Suppressor macrophage (primary cell): Measurements from ENCODE around the gene GNAI2.
A peak's percentile ranks its signal among the peaks of the same experiment; 100 is the strongest.
"Not testable (repeated sequence)": the region's sequence is repeated elsewhere in the genome, so short reads cannot be mapped to it uniquely, and the experiment has no call there.

Experiments used
- DNase-seq, 4 experiments: peaks; one replicate each; pipeline ENCODE4 v3.0.0-alpha.2; 2020 to 2022

The GNAI2 gene

DNA sequence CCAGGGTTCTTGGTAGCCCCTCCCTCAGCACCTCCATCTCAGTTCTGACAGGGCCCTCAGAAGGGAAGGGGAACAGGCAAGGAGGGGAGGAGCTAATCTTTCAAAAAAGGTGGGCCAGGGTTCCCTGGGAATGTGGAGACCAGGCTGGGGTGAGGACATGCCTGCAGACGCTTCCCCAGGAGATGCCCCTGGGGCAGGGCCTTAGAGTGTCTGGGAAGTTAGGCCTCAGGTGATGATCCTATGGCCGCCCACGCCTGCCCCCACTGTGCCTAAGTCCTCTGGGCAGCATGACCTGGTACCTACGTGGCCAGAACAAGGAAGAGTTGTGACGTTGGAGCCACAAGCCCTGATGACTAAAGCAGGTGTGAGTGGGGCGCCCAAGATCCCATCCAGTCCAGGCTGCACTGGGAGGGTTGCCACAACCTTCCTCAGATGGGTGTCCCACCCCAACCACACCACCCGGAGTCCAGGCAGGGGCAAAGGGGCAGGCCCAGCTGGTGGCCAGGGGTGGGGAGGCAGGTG is 29.0 kb downstream of the GNAI2 start:
- DNase-seq = no peak

DNA sequence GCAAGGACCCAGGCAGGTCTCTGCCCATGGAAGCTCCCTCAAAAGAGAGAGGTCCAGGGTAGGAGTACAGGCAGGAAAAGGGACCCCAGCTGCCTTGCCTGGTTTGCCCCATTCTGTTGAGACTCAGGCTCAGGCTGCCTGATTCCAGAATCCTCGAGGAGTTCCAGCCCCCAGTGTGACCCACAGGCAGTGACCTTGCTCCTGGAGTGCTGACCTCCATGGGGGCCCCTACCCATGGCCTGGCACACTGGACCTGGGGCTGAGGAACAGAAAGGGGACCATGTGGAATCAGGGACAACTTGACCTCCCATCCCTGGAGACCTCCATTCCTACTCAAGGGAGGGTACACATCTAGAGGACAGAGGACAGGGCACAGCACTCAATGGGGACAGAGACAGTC is 29.6 kb downstream of the GNAI2 start:
- no peak for DNase-seq

DNA sequence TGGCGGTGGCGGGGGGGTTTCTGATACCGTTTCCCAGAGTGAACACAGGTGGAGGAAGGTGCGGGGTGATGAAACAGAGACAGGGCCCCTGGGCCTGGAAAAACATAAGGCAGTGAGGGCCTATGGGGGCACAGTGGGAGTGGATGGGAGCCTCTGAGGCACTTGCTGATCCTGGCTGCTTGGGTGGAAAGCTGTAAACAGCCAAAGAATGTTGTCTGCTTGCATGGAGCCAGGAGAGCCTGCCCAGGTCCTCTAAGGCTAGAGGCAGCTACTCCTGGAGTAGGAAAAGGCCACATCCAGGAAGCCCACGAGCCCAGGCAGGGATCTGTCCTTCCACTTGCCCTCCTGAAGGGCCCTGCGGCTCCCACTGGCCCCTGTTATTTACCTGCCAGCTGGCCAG is 30.0 kb downstream of the GNAI2 start:
- no peak for DNase-seq

DNA sequence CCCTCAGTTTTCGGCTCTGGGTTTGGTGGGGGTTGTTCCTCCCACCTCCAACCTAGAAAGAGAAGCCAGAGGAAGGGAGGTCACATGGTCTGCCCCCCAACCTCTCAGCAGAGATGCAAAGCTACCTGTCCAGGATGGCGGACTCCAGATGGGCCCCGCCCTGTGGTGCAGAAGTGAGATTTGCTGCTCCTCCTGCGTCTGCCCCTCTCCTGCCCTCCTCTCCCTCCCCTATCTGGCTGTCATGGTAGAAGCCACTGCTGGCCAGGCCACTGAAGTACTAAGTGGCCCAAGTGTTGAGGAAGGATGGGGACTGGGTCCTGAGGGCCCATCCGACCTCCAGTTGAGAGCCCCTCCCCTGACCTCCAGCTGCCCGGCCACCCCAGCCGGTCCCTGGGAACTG is 30.8 kb downstream of the GNAI2 start:
- DNase-seq = no peak

DNA sequence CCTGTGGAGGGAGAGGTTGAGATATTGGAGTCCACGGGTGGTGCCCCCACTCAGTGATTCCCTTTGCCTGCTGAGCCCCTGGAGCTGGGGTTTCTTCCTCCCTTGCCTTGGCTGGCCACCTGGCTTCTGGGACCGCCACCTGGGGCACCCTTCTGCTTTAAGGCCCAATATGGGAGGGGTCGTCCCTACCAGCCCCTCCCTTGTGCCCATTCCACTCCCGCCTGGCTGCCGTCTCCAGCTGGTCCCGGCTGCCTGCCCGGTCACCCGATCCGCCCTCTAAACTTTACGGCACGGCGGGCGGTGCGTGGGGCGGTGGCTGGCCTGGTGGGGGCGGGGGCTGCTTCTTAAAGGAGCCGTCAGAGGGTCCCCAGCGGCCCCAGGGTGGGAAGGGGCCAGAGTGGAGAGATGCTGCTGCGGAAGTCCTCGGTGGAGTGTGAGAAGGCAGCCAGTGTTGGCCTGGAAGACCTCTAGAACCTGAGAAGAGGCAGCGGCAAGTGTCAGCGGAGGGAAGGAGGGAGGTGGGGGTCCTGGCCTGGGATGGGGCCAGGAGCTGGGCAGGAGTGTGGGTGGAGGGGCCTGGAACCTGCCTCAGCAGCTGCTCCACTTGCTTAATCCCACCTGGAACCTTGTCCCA is 31.4 kb downstream of the GNAI2 start:
- no peak for DNase-seq

DNA sequence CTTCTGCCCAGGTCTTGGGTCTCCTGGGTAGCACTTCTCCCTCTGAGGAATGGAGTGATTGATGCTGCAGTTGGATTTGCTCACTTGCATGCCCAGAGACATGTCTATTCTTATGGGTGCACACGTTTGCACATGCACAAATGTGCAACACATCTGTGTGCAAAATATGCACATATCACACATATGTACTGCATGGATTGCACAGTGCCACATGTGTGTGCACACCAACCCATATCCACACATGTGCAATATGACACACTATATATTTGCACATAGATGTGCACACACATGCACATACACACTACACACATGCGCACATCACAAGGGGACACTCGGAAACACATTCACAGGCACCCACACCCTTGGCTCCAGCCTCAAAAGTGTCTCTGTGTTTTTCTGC is 32.3 kb downstream of the GNAI2 start:
- DNase-seq = no peak

DNA sequence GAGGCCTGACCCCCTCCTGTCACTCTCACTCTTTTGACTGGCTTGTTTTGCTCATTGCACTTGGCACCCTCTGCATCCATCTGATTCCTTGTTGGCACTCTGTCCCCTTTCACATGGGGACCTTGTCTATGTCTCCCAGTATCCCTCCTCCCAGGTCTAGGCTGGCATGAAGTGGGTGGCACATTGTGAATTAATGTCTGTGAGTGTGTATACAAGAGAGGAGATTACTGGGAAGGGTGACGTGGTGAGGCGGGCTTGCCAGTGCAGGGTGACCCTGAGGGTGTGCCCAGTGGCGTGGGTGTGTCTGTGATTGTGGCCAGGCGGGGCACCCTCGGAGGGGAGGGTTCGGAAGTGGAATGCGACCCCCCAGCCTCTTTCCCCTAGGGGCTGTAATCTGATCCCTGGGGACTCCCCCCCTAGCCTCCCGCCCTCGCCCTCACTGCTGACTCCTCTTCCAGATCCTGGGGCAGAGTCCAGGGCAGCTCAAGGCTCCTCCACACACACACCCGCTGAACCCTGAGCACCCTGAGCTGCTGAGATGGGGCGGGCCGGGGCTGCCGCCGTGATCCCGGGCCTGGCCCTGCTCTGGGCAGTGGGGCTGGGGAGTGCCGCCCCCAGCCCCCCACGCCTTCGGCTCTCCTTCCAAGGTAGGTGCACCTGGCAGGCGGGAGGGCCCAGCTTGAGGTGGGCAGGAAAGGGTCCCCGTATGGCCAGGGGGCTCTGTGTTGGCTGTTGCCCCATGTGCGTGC is 32.9 kb downstream of the GNAI2 start, which contains the start of gene SEMA3B:
Gene SEMA3B, plus strand, starts transcription at position 445 of the 749 bp plus-strand sequence. Its CDS starts 94 bp downstream, at position 539.
- no peak for DNase-seq

DNA sequence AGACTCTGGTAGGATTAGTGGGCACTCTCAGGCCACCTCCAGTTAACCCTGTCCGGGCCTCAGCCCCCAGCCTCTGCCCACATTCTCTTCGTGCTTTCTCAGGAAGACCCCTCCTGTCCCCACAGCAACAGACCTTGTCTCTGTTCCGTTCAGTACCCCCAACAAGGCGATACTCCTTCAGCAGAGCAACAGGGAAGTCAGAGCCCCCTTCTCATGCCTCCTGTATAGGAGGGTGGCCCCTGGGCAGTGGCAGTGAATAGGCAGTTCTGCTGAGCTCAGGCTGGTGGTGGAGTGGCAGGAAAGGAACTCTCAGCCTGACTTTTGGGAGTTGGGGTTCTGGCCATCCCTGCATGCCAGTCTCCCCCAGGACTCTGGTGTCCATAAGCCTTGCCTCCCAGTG is 33.5 kb downstream of the GNAI2 start:
- no peak for DNase-seq

DNA sequence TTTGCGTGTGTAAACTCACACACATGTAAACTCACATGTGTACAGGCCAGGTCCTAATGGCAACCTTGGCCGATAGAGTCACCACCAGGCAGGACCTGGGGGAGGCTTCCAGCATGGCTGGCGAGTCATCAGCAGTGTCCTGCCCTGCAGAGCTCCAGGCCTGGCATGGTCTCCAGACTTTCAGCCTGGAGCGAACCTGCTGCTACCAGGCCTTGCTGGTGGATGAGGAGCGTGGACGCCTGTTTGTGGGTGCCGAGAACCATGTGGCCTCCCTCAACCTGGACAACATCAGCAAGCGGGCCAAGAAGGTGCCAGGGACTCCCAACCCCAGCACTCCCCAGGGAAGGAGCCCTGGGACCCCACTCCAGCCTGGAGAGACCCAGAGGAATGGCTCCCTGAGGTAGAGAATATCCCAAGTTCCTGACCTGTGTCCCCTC is 34.0 kb downstream of the GNAI2 start:
- no peak for DNase-seq

DNA sequence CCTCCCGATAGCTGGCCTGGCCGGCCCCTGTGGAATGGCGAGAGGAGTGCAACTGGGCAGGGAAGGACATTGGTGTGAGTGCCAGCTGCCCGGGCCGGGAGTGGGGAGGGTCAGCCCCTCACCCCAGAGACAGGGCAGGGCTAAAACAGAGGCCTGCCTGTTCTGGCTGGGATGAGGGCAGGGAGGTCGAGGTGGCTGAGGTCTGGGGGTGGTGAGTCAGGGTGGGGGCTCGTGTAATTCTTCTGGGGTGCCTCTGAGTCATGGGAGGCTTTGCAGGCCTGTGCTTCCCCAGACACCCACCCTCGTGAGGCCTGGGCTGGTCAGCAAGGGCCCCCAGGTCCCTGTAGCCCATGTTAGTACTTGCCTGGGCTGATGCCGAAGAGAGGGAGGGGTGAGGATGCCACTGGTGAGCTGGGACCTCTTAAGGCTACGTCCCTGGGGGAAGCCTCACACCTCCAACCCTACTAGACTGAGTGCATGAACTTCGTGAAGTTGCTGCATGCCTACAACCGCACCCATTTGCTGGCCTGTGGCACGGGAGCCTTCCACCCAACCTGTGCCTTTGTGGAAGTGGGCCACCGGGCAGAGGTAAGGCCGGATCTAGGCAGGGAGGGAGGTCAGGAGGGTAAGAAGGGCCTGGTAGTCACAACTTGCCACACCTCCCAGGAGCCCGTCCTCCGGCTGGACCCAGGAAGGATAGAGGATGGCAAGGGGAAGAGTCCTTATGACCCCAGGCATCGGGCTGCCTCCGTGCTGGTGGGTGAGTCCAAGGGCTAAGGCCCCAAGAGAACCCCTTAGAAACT is 34.6 kb downstream of the GNAI2 start:
- no peak for DNase-seq

DNA sequence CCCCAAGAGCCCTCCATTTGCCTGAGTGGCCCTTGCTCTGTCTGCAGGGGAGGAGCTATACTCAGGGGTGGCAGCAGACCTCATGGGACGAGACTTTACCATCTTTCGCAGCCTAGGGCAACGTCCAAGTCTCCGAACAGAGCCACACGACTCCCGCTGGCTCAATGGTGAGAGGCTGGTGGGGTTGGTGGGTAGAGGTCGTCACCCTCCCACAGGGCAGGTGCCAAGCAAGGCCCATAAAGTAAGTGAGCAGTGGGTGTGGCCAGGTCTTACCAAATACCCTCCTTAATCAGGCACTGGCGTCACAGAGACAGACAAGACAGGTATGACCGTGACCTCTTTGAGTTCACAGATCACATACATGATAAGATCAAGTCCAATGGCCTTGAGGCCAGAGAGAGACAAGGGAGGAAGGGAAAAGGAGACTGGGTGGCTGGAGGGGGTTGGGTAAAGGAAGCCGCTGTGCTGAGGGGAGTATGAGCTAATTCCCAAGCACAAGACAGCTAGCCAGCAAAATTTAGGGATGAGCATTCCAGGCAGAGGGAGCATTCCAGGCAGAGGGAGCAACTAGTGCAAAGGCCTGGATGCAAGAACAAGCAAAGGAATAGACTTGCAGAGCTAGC is 35.4 kb downstream of the GNAI2 start:
- no peak for DNase-seq

DNA sequence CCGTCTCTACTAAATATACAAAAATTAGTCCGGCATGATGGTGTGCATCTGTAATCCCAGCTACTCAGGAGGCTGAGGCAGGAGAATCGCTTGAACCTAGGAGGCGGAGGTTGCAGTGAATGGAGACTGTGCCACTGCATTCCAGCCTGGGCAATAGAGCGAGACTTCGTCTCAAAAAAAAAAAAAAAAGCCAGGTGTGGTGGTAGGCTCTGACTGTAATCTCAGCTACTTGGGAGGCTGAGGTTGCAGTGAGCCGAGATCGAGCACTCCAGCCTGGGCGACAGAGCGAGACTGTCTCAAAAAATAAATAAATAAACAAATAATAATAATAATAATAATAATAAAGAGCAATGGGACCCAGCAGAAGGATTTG is 36.5 kb downstream of the GNAI2 start:
- not testable (repeated sequence) for DNase-seq

DNA sequence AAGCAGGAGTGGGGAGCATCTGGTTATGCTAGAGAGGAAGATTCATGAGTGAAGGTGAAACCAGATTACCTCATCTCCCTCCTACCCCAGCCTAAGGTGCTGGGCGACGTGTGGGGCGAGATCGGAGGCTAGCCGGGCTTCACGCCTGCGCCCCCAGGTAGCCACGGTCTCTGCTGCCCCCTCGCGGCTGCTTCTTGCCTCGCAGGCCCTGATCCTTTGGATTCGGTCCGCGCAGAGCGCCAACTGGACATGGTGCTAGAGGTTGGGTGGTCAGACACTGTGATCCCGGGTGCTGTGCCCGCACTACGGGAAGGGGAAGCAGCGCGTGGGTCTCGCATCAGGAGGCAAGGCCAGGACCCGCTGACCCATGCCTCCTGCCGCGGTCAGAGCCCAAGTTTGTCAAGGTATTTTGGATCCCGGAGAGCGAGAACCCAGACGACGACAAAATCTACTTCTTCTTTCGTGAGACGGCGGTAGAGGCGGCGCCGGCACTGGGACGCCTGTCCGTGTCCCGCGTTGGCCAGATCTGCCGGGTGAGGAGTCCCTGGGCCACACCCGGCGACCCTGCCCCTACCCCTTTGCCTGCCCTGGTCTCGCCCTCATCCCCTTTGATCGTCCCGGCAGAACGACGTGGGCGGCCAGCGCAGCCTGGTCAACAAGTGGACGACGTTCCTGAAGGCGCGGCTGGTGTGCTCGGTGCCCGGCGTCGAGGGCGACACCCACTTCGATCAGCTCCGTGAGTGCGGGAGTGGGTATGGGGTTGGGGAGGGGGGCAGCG is 37.1 kb downstream of the GNAI2 start:
- DNase-seq = peak; percentile 84 to 96 (median 92)

DNA sequence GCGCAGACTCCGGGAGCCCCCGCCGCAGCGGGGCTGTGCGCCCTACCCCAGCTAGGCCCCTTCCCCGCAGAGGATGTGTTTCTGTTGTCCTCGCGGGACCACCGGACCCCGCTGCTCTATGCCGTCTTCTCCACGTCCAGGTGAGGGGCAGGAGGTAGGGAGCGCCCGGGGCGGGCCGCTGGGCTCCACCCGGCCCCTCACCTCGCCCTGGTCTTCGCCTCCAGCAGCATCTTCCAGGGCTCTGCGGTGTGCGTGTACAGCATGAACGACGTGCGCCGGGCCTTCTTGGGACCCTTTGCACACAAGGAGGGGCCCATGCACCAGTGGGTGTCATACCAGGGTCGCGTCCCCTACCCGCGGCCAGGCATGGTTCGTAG is 37.7 kb downstream of the GNAI2 start:
- DNase-seq = no peak

DNA sequence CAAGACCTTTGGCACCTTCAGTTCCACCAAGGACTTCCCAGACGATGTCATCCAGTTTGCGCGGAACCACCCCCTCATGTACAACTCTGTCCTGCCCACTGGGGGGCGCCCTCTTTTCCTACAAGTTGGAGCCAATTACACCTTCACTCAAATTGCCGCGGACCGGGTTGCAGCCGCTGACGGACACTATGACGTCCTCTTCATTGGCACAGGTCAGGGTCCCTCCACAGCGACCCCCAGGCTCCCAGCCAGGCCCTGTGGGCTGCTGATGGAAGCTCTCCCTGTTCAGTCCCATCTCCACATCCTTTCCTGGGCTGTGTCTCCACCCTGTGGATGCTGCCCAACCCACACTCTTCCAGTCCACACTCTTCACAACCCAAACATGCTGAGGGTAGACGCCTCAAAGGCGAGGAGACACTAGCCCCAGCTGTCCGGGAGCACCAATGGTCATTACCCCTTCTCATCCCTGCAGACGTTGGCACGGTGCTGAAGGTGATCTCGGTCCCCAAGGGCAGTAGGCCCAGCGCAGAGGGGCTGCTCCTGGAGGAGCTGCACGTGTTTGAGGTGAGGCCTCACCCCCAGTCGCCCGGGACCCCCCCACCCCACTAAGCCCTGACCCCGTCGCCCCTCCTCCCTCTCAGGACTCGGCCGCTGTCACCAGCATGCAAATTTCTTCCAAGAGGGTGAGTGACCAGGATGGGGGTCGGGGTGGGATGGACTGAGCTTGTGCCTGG is 38.5 kb downstream of the GNAI2 start:
- peak; percentile 36 to 86 (median 63) for DNase-seq

DNA sequence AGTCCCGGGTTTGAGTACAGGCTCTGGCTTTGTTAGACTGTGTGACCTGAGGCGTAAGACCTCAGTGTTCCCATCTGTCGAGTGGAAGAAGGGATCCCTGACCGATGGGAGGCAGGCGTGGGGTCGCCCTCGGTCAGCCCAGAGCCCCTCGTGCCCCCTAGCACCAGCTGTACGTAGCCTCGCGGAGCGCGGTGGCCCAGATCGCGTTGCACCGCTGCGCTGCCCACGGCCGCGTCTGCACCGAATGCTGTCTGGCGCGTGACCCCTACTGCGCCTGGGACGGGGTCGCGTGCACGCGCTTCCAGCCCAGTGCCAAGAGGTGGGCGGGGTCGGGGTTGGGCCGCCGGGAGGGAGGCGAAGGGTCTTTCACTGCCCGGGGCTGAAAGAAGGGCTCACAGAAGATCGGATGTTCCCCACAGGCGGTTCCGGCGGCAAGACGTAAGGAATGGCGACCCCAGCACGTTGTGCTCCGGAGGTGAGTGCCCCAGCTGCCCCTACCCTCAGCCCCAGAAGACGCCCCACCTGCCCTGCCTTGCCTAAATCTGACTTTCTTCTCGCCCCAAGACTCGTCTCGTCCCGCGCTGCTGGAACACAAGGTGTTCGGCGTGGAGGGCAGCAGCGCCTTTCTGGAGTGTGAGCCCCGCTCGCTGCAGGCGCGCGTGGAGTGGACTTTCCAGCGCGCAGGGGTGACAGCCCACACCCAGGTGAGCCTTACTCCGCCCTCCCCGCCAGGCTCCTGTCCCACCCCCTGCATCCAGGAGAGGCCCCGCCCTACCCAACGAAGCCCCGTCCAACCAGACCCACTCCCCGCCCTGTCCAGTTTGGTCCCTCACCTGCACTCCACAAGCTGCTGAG is 39.4 kb downstream of the GNAI2 start:
- peak in 1 of 4 experiments; percentile 38 for DNase-seq

DNA sequence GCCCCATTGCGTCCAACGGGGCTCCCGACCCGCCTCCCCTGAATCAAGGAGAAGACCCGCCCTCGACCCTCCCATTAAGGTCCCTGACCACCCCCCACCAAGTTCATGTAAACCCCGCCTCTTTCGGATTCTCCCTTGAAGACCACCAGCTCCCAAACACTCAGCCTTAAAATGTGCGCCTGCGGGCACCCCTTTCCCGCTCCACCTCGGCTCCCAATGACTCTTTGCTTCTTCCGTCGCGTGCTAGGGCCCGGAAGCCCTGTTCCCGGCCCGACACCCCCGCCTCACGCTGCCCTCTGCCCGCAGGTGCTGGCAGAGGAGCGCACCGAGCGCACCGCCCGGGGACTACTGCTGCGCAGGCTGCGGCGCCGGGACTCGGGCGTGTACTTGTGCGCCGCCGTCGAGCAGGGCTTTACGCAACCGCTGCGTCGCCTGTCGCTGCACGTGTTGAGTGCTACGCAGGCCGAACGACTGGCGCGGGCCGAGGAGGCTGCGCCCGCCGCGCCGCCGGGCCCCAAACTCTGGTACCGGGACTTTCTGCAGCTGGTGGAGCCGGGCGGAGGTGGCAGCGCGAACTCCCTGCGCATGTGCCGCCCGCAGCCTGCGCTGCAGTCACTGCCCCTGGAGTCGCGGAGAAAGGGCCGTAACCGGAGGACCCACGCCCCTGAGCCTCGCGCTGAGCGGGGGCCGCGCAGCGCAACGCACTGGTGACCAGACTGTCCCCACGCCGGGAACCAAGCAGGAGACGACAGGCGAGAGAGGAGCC is 40.2 kb downstream of the GNAI2 start:
- DNase-seq = peak in 3 of 4 experiments; percentile 32 to 53 (median 42)

DNA sequence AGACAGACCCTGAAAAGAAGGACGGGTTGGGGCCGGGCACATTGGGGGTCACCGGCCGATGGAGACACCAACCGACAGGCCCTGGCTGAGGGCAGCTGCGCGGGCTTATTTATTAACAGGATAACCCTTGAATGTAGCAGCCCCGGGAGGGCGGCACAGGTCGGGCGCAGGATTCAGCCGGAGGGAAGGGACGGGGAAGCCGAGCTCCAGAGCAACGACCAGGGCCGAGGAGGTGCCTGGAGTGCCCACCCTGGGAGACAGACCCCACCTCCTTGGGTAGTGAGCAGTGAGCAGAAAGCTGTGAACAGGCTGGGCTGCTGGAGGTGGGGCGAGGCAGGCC is 40.7 kb downstream of the GNAI2 start:
- no peak for DNase-seq

DNA sequence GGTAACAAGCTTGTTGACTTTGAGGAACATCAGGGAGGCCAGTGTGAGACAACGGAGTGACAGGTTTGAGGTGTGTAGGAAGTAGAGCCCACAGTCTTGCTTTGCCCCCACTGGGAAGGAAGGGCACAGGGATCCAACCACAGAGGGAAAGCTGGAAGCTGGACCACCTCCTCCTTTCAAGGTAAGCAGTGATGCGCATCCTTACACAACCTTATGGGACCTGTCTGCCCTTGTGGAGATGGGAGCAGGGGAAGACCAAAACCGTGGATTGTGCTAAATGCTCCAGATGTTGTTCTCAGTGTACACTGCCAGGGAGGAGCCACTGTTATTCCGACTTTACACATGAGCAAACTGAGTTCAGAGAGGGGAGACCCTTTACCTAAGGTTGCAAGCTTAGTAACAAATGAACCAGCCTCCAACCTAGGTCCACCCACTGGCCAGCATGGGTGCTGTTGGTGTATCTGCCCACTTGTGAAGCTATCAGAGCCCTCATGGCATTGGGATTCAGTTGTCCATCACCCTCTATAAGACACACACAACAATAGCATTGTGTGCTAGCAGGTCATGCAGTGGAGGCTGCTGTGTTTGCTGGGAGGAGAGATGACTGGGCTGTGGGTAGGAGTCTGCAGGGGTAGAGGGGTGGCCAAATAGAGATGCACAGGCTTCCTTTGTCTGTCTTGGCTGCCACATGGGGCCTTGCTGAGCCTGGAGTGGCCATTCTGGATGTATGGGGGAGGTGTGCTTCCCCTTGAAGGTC is 42.3 kb downstream of the GNAI2 start:
- DNase-seq = no peak
